DLD1 (cell line): ENCODE data around the gene PPOX.

Experiments used
- in situ Hi-C: cut with HindIII; loops from 2 replicates; pipeline ENCODE4 v1.10.0; 2017; ENCODE audit warnings: low sequenced_read_pairs

PPOX gene

DNA sequence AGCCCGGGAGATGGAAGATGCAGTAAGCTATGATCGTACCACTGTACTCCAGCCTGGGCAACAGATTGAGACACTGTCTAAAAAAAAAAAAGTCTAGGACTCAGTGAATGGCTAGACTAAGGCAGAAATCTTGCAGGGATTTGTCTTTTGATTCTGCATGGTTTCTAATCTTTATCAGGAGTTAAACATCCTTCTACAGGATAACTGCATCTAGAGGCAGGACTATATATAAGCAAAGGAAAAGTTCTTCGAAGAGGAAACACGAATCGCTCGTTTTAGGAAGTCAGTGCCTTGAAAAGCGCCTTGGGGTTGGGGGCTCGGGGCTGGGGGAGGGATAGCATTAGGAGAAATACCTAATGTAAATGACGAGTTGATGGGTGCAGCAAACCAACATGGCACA, 13.1 kb upstream of the PPOX start:
- in situ Hi-C loops = no loop called here

DNA sequence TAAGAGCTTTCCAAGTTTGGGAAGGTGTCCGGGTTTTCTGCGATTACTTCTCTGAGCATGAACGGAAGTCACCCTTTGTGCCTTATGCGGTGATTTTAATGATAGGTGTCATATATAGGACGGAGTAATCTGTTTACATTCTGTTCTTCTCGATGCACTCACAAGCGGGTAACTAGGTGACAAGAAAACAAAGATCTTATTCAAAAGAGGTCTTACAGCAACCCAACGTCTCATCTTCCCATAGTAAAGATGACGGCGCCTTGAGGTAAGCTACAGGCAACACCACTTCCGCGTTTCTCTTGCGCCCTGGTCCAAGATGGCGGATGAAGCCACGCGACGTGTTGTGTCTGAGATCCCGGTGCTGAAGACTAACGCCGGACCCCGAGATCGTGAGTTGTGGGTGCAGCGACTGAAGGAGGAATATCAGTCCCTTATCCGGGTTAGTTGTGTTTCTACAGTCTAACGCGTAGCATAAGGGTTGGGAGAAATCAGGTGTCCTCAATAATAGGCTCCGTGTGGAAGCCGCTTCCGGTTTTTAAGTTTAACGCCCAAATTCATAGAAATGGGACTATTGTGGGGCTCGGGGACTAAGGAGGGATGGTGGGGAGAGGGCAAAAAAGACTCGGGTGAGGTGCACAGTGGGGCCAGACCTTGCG, 12.4 kb upstream of the PPOX start, which contains the start of gene UFC1:
Gene UFC1, plus strand, starts transcription at position 297 of the 656 bp plus-strand sequence. Its CDS starts 20 bp downstream, at position 317.
- in situ Hi-C loops = no loop called here

DNA sequence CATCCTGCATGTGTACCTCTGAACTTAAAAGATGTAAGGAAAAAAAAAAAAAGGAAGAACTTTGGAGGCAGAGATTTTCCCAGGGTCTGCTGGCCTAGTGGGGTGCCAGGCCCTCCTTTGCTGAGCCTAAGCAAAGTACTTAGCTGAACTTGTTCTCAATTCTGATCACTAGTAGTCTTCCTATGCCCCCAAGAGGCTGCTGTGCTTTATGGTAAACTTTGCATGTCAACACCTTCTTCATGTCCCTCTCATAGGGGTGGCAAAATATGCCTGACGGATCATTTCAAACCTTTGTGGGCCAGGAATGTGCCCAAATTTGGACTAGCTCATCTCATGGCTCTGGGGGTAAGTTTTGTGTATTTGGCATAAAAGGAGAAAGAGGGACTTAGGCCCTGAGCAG, 8.4 kb upstream of the PPOX start:
- in situ Hi-C loops = no loop called here

DNA sequence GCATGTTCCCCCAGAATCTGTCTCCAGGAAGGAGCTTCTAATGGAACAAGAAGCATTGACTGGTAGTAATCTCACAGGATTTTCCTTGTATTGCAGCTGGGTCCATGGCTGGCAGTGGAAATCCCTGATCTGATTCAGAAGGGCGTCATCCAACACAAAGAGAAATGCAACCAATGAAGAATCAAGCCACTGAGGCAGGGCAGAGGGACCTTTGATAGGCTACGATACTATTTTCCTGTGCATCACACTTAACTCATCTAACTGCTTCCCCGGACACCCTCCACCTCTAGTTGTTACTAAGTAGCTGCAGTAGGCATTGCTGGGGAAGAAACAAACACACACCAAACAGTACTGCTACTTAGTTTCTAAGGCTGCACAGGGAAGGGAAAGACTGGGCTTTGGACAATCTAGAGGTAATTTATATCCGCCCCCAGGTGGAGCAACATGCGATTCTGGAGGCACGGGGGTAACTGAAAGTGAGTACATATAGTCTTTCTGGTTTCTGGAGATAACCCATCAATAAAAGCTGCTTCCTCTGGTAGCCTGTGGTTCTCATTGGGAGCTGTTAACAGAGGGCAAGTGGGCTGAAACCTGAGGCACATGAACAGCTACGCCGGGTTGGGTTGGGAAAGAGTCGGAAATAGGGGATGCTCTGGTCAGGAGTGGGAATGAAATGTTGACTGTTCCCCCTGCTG, 7.8 kb upstream of the PPOX start:
- in situ Hi-C loops = no loop called here

DNA sequence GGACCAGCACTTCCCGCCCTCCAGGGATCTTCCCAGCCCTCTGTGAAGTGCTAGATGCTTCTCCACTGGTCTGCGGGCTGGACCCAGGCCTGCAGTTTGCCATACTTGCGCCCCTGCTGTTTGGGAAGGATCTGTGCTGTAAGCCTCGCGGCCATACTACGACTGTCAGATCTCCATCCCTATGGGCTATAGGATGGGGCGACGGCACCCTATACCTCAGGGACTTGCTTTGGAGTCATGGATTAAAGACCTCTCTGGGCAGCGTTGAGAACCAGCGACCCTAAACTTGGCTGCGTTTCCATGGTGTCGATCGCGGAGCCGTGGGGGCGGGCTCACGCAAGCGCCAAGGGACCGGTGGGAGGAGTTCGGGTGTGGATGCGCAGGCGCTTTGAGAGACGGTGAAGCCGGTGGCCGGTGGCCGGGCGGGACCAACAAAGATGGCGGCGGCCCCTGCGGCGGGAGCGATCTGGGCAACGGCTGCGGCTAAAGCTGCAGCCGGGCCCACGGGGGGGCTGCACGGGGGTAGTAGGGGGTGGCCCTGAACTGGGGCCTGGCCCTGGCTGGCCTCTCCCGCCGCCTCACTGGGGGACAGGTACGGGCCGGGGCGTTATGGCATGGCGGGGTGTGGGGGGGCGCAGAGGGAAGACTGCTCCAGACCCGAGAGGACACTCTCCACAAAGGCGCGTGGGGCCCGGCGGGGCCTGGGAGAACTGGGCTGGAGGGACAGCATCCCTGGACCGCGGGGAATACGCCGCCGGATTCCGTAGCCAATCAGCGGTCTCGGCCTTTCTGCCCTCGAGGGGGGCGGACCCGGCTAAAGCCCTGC, 6.9 kb upstream of the PPOX start, which contains the start of gene USP21:
Gene USP21, plus strand, starts transcription at position 414 of the 826 bp plus-strand sequence. CDS start 1,141 bp downstream, outside the sequence.
- in situ Hi-C loops = no loop called here

DNA sequence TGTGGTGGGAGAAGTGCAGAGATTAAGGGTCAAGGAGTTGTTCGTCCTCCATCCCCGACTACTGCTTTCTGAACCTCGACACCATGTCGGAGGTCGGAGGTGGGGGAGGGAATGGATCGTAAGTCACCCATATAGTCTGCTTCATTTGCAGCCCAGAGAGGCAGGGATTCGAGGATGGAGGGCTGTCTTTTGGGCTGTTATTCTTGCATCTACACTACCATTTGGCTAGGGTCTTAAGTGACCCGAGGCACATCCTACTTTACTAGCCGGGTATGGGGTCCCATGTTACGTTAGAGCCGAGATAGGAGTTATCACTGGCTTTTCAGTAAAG, 6.3 kb upstream of the PPOX start:
- in situ Hi-C loops = no loop called here

DNA sequence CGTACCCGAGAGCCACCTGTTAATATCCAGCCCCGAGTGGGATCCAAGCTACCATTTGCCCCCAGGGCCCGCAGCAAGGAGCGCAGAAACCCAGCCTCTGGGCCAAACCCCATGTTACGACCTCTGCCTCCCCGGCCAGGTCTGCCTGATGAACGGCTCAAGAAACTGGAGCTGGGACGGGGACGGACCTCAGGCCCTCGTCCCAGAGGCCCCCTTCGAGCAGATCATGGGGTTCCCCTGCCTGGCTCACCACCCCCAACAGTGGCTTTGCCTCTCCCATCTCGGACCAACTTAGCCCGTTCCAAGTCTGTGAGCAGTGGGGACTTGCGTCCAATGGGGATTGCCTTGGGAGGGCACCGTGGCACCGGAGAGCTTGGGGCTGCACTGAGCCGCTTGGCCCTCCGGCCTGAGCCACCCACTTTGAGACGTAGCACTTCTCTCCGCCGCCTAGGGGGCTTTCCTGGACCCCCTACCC, 5.5 kb upstream of the PPOX start:
- in situ Hi-C loops = no loop called here

DNA sequence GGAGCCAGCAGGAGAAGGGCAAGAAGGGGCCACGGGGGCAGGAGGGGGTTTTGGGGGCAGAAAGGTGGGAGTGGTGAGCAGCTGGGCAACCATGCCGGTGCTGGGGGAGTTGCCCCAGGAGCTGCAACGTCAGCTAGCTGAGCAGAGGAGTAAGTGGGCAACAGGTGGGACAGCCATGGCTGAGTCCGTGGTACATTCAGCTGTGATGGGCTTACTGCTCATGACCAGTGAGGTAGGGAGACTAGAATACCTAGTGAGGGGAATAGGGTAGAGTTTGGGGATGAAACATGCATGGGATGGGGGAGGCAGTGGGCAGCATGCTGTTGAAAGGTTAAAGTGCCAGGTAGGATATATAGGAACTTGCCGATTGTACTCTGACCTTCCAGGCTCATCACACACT, 4.6 kb upstream of the PPOX start:
- in situ Hi-C loops = no loop called here

DNA sequence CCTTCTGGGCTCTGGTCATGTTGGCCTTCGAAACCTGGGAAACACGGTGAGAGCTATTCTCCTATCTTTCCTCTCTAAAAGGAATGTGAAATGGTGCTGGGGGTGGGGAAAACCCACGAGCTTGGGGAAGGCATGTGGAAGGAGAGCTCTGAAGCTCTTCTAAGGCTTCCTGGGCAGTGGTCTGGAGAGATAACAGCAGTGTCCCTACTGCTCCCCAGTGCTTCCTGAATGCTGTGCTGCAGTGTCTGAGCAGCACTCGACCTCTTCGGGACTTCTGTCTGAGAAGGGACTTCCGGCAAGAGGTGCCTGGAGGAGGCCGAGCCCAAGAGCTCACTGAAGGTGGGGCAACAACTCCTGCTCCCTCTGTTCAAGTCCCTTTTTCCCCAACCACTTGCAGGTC, 4.2 kb upstream of the PPOX start:
- in situ Hi-C loops = no loop called here

DNA sequence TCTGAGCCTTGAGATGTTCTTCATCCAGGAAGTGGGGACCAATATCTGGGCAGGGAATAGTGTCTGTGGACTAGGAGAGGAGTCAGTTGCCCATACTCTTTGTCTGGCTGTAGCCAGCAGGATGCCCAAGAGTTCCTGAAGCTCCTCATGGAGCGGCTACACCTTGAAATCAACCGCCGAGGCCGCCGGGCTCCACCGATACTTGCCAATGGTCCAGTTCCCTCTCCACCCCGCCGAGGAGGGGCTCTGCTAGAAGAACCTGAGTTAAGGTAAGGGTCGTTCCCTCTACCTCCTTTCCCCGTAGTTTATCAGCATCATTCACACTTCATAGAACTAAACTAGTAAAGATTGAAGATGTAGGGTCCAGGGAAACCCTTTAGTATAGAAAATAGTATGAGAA, 3.4 kb upstream of the PPOX start:
- in situ Hi-C loops = no loop called here

DNA sequence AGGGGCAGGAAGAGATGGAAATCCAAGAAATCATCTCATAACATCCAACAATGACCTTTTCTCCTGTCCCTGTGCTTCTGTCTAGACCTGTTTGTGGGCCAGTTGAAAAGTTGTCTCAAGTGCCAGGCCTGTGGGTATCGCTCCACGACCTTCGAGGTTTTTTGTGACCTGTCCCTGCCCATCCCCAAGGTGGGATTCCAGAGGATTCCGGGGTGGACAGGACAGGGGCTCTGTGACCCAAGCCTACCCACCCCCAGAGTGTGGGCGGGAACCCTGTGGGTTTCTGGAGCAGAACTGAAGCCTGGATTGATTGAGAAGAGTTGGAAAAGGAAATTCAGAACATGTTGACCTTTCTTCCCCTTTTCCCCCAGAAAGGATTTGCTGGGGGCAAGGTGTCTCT, 2.4 kb upstream of the PPOX start:
- in situ Hi-C loops = no loop called here

DNA sequence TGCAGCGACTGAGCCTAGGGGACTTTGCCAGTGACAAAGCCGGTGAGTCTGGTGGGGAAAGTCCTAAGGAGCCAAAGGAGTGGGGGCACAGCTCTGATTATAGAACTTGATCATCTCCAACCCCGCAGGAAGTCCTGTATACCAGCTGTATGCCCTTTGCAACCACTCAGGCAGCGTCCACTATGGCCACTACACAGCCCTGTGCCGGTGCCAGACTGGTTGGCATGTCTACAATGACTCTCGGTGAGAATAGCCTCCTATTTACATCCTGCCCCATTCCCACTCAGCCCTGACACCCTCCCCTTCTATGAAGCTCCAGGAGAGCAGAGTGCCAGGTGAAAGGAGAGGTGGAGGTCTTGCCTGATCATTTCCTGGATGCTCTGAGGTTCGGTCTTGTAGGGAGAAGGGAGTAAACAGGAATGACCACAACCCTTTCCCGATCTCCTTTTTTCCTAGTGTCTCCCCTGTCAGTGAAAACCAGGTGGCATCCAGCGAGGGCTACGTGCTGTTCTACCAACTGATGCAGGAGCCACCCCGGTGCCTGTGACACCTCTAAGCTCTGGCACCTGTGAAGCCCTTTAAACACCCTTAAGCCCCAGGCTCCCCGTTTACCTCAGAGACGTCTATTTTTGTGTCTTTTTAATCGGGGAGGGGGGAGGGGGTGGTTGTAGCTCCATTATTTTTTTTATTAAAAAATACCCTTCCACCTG, 1.2 kb upstream of the PPOX start:
- in situ Hi-C loops = no loop called here

DNA sequence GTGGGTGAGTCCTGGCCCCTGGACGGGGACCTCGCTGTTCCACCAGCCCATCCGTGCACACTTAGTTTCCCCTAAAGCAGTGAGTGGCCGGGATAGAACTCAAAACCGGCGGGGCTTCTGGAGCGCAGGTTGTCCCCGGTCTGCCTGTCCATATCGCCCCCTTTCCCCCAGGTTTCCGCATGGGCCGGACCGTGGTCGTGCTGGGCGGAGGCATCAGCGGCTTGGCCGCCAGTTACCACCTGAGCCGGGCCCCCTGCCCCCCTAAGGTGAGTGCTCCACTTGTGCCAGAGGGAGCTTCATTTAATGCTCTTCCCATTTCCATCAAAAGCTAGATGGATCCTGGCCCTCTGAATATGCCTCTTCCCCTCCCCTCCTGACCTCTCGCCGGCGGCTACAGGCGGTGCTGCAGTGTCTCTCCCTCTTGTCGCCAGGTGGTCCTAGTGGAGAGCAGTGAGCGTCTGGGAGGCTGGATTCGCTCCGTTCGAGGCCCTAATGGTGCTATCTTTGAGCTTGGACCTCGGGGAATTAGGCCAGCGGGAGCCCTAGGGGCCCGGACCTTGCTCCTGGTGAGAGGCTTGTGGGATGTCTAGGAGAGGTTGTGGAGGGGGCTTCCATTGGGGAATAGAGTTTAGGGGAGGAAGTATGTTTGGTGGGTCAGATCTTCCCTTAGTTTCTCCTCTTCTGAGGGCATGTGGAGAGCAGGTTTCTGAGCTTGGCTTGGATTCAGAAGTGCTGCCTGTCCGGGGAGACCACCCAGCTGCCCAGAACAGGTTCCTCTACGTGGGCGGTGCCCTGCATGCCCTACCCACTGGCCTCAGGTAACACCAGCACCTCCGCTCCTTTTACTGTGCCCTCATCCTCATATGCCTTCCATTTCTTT, 683 bp downstream of the PPOX start:
- in situ Hi-C loops = no loop called here

DNA sequence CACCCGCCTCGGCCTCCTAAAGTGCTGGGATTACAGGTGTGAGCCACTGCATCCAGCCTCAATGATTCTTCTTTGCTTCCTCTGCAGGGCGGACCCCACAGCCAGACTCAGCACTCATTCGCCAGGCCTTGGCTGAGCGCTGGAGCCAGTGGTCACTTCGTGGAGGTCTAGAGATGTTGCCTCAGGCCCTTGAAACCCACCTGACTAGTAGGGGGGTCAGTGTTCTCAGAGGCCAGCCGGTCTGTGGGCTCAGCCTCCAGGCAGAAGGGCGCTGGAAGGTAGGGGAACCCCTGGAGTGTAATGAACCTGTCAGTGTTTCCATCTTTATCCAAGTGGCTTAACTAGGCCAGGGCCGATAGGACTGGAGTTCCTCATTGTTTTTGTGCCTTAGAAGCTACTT, 2.7 kb downstream of the PPOX start:
- in situ Hi-C loops = no loop called here

DNA sequence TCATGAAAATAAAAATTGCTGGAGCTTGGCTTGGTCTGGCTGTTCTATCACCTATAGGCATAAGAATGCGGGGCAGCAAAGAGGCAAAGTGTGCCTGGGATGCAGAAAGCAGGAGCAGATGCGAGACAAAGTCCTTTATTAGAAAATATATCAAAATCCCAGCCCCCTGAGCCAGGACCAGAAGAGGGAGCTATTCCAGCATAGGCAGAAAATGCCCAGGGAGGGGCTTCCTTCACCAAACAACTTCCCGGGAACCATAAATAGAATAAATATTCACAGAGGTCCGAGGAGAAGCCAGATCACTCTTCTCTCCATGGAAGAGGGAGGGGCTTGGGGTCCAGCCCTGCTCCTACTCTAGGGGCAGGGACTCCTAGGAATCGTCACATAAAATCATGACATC, 5.0 kb downstream of the PPOX start:
- in situ Hi-C loops = no loop called here

DNA sequence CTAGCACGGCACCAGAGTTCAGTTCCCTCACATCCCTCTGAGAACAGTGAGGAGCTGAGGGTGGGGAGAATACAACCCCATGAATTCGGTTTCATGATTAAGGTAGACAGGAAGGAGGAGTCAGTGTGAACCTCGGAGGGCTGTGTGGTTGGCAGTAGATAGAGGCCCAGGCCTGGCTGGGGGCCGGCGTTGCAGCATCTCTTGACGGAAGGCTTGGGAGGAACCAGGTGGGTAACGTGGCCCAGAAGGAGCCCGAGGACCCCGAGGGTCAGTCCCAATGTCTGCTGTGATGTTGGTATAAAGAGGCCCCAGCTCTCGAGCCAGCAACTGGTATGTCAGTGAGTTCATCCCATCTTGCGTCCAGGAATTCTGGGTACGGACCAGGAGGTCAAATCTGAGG, 5.5 kb downstream of the PPOX start:
- in situ Hi-C loops = no loop called here

DNA sequence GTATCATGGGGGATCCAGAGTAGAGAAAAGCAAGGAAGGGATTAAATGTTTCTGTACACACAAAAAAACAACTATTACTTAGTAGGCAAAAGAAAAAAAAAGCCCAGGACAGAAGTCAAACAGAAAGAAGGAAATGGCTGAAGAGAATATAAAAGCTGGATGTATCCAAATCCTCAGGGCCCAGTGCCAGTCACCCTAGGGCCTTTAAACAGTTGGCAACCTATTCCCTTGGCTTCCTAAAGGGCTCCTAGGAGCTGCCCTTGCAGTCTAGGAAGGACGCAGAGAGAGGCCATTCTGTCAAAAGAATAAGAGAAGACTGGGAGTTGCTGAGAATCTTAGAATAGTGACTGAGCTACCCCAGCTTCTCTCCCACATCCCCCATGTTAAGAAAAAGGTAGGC, 6.1 kb downstream of the PPOX start:
- in situ Hi-C loops = no loop called here

DNA sequence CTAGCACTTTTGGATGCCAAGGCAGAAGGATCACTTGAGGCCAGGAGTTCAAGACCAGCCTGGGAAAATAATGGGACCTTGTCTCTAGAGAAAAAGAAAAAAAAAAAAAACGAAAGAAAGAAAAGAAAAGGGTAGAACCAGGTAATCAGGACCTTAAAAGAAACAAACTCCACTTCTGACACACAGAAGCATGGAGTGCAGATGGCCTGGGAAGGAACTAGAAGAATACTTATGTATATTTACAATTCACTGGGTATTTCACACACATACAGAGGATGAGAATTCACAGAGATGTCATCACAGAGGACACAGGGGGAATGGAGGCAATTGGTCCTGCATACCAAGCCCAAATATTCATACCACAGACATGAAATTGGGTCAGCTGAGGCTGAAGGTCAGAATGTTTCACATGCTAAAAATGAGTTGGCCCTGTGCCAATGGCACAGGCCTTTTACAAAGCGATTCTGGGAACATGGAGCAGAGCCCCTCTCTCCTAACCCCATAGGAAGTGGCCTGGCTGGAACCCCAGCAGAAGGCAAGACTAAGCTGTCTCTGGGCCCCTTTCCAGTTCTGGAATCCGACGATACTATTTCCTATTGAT, 6.7 kb downstream of the PPOX start:
- in situ Hi-C loops = no loop called here

DNA sequence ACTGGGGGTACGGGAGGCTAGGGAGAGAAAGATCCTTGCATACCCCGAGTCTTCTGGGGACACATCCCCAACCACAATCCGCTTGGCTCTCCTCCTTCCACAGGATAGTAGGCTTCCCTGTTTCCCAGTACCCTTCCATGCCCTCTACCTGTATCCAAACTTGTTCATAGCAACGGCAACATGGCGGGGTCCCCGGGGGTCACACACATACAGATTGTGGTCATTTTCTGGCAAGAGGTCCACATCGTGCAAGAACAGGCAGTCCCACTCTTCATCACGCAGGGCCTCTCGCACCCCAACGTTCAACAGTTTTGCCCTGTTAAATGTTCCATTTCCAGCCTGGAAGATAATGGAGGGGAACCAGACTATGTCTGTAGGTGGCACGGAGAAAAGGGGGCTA, 7.5 kb downstream of the PPOX start:
- in situ Hi-C loops = no loop called here

DNA sequence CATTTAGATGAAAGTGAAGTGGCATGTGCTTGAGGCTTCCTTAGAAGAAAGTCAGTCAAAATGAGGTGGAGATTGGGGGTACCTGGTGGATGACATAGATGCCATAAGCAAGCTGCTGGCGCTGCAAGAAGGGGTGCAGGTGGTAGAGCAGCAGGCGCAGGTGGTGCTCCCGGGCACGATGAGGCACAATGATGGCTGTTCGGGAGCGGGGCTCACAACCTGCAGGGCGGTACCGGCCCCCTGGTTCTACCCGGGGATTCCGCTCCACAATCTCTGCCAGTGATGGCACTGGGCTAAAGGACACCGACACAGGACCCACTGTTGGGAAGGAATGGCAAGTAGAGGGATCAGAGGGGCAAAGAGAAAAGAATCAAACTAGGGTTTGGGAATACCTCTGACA, 8.7 kb downstream of the PPOX start:
- in situ Hi-C loops = no loop called here
